DMS114 treated with DMSO at 0.1 percent for 48 hours (cell line): Measurements from ENCODE around the gene TCF7L2.

Experiments used
- DNase-seq: peaks from one replicate; lab custom pipeline; 2025; ENCODE audit not compliant: unreplicated experiment; lab: John Stamatoyannopoulos, UW

The TCF7L2 gene

DNA sequence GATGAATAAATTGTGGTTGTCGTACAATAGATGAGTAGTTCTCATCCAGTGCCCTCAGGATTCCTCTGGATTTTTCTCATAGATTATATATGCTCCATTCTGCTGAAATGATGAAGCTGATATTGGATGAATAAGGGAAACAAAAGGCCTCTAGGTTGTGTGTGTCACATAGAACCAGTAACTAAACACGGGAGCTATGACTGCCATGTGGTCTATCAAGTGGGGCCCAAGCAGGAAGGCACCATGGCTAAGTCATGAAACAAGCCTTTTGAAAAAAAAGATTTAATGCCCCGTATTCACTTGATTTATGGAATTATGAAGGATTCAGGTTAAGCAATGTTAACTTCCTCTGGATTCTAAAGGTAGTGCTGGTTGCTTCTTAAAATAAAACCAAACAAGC lies 225.1 kb downstream of the TCF7L2 start:
- no peak for DNase-seq

DNA sequence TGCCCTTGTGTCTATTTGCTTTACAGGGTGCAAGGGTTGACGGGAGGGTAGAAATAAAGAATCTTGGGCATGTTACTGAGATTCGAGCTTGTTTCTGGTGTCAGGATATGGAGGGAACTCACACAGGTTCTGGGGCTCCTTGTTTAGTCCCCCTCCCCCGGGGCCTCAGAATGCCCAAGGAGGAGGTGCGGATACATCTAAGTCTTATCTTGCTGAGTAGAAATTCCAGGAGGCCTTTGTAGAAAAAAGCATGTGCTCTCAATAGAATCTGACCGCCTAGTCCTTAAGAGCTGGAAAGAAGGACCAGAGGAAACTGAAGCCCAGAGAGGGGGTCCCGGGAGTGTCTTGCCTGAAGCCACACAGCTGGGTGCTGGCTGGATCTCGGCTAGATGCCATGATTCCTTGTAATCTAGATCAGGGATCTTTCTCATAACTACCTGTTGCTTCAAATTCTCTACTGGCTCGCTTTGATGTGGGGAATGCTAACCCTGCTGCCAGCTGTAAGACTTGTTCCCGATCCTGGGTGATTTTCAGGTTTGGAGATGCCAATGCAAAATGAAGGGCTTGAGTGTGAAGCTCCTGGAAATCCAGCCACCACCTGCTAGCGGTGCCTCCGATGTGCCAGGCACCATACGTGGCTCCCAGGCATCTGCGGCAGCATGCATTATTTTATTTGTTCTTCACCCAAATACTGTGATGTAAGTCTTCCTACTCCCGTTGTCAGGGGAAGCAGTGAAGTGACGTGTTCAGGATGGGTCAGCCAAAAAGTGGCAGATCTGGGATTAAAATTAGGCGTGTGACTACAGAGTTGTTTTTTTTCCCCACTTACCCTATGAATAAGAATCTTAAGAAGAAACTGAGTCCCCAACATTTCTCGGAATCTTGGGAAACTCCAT lies 226.0 kb downstream of the TCF7L2 start:
- DNase-seq: no peak

- DNase-seq: no peak
These were observed 226.7 kb downstream of the TCF7L2 start for GRCh38 chr10:113176652-113177155.

DNA sequence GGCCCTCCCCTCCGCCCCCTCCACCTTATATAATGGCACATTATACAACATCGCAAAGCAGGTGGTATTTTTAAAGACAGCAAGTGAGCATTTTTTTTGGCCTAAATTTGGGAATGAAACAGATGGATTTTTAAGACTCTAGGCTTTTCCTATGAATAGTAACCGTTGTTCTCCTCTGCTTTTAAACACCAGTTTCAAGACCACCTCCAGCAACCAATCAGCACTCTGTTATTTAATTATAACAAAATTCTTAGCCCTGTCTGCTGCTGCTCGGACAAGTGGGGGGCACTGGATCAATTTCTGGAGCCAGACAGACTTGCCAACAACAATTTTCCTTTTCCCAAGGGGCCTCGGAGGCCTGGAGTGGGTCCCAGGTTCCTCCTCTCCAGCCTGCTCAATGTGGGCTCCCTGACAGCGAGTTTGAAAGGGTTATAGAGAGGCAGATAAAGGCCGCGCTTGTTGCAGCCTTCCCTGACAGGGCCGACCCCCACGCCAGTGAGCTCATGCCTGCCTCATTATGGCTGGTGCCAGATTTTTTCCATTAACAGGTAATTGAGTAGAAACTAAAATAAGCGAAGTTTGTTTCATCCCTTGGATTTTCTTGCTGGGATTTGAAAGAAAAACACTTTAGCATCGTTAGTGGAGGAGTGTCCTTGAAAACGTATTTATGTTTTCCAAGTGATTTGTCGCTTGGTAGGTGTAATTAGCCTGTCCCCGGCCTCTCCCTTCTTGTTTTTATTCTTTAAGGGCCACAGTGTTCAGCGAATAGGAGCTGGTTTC lies 227.3 kb downstream of the TCF7L2 start:
- DNase-seq: no peak

- DNase-seq: no peak
These were observed 227.9 kb downstream of the TCF7L2 start for GRCh38 chr10:113177936-113178335.

DNA sequence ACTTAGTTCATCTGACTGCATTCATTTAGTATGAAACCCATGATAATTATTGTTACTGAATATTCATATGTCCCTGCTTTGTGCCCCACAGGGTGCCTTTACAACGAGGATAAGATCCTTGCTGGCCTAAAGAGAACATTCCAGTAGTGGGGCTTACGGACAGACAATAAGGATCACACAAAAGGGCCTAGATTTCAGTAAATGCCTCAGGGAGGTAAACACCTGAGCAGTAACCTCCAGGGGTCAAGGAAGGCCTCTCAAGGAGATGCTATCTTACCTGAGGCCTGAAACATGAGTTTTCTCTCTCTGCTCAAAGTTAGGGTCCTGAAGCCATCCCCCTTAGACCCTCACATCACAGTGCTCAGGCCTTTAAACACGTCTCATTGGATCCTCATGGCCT lies 228.7 kb downstream of the TCF7L2 start:
- DNase-seq: no peak

DNA sequence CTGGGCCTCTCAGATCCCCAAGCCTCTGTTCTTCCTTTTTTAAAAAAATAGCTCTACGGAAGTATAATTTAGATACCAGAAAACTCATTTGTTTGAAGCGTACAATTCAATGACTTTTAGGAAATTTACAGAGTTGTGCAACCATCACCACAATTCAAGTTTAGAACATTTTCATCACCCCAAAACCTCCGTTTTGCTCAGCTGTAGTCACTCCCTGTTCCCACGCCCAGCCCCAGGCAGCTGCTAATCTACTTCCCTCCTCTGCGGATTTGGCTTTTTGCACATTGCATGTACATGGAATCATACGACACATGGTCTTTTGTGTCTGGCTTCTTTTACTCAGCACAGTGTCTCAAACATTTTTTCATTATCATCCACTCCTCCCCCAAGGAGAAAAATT lies 229.2 kb downstream of the TCF7L2 start:
- no peak for DNase-seq

DNA sequence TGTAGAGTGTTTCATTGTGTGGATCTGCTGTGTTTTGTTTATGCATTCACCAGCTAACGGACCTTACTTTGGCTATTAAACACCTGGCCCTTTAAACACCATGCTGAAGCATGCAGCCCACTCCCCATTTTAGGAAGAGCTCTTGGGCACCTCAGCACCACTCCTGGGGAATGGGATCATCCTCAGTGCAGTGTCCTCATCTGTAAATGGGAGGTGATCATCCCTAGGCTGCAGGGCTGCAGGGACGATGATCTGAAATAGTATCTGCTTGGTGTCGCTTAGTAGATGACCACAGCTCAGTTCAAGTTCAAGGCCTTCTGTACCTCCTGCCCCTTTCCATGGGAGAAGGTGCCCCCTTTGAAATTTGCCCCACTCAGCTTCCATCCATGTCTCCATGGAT lies 229.9 kb downstream of the TCF7L2 start:
- DNase-seq: no peak

DNA sequence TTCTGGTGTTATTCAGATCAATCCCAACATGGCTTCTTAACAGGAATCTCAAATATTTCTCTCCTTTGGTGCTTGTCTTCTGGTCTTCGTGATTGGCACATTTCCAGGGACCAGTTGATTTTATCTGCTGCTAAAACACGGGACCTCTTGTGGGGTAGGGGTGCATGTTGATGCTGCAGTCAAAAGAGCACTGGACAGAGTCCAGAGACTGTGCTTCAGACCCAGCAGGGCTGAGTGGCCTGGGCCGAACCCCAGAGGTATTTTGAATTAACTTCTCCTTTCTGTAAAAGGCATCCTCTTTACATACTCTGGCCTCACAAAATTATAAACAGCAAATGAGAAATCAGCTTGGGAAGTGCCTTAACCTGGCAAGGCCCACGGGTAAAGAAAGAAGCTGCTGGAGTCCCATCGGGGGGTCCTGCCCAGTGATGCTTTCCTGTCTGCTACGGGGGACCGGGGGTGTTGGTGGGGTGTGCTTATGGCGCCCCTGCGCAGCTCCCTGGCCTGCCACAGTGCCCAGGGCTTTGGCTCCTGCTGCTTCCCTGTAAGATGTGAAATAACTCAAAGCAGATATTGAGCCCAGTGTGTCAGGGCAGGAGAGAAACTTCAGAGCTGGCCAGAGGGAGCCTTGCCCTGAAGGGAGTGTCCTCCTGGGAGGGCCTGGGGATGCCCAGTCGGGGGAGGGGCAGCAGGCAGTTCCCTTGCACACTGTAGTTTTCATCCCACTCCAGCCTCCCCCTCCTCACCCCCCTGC lies 230.5 kb downstream of the TCF7L2 start:
- no peak for DNase-seq

- DNase-seq: no peak
These were observed 232.1 kb downstream of the TCF7L2 start for GRCh38 chr10:113182154-113182553.

DNA sequence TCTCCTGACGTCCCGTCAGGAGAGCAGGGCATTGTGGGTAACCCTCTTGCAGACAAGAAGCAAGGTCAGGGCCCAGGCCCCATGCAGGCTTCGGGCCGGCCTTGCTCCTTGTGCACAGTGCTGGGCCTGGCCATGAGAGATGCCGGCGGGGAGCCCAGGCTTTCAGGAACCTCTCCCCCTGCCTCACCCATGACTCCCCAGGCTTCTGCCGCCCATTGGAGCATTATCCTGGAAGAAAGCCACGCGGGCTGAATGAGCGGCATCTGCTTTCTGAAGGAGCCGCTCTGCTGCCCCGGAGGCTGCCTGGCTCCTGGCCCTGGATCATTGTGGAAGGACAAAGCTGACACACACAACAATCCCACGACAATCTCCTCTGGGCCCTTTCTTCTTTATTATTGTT lies 233.5 kb downstream of the TCF7L2 start:
- DNase-seq: no peak

GRCh38 chr10:113187063-113187777 lies 237.2 kb downstream of the TCF7L2 start:
- no peak for DNase-seq

GRCh38 chr10:113199459-113199858 lies 249.4 kb downstream of the TCF7L2 start:
- DNase-seq: no peak

DNA sequence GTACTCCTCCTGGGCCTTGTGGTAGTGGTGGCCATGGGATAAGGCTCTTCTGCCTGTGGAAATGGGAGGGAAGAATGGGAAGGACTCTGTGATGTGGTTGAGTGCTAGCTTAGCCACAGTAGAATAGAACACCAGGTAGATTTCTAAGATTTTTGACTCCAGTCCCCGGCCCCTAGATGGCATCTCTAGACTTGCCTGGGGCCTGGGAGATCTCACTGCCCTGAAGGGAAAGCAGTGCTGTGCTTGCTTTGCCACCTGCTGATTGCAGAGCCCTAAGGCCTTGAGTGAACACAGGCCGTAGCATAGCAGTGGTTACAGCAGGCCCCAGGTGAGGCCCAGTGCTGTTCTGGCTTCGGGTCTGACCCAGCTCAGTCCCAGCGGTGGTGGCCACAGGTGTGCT lies 252.0 kb downstream of the TCF7L2 start:
- DNase-seq: no peak

DNA sequence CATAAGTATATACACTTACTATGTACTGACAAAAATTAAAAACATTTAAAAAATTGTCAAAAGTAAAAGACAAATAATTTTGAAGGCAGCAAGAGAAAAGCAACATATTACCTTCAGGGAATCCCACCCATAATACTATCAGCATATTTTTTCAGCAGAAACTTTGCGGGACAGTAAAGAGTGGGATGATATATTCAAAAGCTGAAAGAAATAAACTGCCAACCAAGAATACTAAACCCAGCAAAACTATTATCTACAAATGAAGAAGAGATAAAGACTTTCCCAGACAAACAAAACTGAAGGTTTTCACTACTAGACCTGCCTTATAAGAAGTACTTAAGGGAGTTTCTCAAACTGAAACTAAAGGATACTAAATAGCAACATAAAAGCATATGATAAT lies 257.9 kb downstream of the TCF7L2 start:
- DNase-seq: no peak

- no peak for DNase-seq
These were observed 263.0 kb downstream of the TCF7L2 start for GRCh38 chr10:113213035-113213434.

DNA sequence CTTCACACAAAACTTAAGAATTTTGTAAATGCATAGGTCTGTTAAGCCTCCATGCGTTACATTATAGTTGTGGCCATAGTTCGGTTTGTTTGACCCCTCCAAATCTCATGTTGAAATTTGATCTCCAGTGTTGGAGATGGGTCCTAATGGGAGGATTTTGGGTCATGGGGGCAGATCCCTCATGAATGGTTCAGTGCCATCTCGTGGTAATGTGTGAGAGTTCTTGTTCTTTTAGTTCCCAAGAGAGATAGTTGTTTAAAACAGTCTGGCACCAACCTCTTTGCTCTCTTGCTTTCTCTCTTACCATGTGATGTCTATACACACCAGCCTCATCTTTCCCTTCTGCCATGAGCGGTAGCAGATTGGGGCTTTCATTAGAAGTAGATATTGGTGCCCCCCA lies 264.3 kb downstream of the TCF7L2 start:
- DNase-seq: no peak

DNA sequence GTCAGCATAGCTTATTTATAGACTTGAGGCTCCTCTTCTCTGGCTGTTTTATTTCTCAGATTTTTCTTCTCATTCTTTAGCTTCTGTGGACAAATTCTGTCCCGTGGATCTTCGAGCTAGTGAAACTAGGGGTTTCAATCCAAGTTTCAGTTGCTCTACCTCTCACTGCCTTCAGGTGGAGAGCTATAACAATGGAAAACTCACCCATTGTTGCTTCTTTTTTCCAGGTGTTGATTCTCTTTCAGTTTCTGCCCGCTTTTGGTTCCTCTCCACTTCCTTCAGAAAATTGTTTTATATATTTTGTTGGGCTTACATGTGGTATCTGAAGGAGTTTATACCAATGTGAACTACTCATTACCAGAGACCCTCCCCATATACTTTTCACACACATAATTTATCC lies 266.1 kb downstream of the TCF7L2 start:
- peak; percentile 8 for DNase-seq
